ENCODE results near the gene APOA5. TPM values are rescaled to one million over a fixed set of nuclear protein-coding genes. Genes with fewer than 3 reads are reported as not detected.

Gene APOA5
- total and polyA plus RNA-seq, 2 of the 13 experiments (the other 11 are each of a cell fraction or from before 2014, with no cell fraction given): 44.0 to 49.1 TPM

DNA sequence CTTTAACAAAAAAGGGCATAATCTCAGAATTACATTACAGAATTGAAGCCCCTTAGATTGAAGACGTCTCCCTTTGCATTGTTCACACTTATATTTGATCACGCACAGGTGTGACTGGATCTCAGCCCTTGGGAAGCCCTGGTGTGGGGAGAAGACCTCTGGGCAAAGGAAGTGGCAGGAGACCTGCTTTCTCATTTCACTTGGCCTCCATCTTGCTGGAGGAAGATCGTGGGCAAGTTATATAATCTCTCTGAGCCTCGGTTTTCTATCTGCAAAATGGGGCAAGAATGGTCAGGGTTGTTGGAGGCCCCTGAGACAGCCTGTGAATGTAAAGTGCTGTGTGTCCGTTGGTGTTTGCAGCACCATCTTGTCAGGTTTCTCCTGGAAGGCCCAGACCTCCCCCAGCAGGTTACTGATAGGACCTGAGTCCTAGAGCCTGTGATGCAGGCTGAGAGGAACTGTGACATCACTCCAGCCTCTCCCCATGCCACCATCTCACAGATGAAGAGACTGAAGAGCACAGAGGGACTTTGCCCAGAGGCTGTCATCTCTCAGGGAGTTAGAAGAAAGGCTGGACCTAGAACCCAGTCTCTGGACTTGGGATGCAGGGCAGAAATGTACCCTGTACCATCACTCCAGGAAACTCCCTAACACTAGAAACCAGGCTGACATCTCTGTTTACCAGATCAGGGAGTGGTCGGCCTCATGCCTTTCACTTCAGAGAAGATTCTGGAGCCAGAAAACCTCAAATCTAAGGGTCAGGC lies 46.8 kb upstream of the APOA5 start (continued):
- TF ChIP-seq BCL6 (CRISPR knock-in tag; IDR thresholded peaks at IDR 0.05) (peak; percentile 67; the same call in 1 of the 2 replicates), ZNF350 (CRISPR knock-in tag; IDR thresholded peaks at IDR 0.05; ENCODE audit: borderline replicate concordance, low read depth) (no peak), ZNF766 (CRISPR knock-in tag; IDR thresholded peaks at IDR 0.05; ENCODE audit: borderline replicate concordance) (no peak), RXRB (CRISPR knock-in tag; IDR thresholded peaks at IDR 0.05; ENCODE audit: borderline replicate concordance) (peak; percentile 53; the same call in 1 of the 2 replicates), FOXM1 (CRISPR knock-in tag; IDR thresholded peaks at IDR 0.05) (no peak), ZBTB21 (CRISPR knock-in tag; IDR thresholded peaks at IDR 0.05) (peak; percentile 59; the same call in 1 of the 2 replicates), XBP1 (CRISPR knock-in tag; IDR thresholded peaks at IDR 0.05) (no peak), ZNF546 (CRISPR knock-in tag; conservative IDR thresholded peaks at IDR 0.05) (no peak), ZNF496 (CRISPR knock-in tag; IDR thresholded peaks at IDR 0.05; ENCODE audit: insufficient replicate concordance) (no peak), ZNF674 (CRISPR knock-in tag; IDR thresholded peaks at IDR 0.05; ENCODE audit: low read depth) (no peak), ZNF326 (CRISPR knock-in tag; IDR thresholded peaks at IDR 0.05; ENCODE audit: borderline replicate concordance) (no peak), ZZZ3 (CRISPR knock-in tag; IDR thresholded peaks at IDR 0.05; ENCODE audit: borderline replicate concordance) (no peak)
- TF ChIP-seq, protein P1, sequence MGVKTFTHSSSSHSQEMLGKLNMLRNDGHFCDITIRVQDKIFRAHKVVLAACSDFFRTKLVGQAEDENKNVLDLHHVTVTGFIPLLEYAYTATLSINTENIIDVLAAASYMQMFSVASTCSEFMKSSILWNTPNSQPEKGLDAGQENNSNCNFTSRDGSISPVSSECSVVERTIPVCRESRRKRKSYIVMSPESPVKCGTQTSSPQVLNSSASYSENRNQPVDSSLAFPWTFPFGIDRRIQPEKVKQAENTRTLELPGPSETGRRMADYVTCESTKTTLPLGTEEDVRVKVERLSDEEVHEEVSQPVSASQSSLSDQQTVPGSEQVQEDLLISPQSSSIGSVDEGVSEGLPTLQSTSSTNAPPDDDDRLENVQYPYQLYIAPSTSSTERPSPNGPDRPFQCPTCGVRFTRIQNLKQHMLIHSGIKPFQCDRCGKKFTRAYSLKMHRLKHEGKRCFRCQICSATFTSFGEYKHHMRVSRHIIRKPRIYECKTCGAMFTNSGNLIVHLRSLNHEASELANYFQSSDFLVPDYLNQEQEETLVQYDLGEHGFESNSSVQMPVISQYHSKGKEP (CRISPR knock-in tag; IDR thresholded peaks at IDR 0.05): no peak
- TF ChIP-seq, protein P2, sequence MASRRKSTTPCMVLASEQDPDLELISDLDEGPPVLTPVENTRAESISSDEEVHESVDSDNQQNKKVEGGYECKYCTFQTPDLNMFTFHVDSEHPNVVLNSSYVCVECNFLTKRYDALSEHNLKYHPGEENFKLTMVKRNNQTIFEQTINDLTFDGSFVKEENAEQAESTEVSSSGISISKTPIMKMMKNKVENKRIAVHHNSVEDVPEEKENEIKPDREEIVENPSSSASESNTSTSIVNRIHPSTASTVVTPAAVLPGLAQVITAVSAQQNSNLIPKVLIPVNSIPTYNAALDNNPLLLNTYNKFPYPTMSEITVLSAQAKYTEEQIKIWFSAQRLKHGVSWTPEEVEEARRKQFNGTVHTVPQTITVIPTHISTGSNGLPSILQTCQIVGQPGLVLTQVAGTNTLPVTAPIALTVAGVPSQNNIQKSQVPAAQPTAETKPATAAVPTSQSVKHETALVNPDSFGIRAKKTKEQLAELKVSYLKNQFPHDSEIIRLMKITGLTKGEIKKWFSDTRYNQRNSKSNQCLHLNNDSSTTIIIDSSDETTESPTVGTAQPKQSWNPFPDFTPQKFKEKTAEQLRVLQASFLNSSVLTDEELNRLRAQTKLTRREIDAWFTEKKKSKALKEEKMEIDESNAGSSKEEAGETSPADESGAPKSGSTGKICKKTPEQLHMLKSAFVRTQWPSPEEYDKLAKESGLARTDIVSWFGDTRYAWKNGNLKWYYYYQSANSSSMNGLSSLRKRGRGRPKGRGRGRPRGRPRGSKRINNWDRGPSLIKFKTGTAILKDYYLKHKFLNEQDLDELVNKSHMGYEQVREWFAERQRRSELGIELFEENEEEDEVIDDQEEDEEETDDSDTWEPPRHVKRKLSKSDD (CRISPR knock-in tag; IDR thresholded peaks at IDR 0.05; ENCODE audit: low read depth): no peak
- TF ChIP-seq, protein P3, sequence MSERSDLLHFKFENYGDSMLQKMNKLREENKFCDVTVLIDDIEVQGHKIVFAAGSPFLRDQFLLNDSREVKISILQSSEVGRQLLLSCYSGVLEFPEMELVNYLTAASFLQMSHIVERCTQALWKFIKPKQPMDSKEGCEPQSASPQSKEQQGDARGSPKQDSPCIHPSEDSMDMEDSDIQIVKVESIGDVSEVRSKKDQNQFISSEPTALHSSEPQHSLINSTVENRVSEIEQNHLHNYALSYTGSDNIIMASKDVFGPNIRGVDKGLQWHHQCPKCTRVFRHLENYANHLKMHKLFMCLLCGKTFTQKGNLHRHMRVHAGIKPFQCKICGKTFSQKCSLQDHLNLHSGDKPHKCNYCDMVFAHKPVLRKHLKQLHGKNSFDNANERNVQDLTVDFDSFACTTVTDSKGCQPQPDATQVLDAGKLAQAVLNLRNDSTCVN (CRISPR knock-in tag; IDR thresholded peaks at IDR 0.05; ENCODE audit: borderline replicate concordance): peak; percentile 35; the same call in 1 of the 2 replicates
- TF ChIP-seq, protein P4, sequence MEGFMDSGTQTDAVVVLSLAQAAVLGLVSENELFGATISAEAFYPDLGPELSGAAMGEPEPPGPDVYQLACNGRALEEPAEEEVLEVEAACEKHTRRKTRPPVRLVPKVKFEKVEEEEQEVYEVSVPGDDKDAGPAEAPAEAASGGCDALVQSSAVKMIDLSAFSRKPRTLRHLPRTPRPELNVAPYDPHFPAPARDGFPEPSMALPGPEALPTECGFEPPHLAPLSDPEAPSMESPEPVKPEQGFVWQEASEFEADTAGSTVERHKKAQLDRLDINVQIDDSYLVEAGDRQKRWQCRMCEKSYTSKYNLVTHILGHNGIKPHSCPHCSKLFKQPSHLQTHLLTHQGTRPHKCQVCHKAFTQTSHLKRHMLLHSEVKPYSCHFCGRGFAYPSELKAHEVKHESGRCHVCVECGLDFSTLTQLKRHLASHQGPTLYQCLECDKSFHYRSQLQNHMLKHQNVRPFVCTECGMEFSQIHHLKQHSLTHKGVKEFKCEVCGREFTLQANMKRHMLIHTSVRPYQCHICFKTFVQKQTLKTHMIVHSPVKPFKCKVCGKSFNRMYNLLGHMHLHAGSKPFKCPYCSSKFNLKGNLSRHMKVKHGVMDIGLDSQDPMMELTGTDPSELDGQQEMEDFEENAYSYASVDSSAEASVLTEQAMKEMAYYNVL (CRISPR knock-in tag; IDR thresholded peaks at IDR 0.05; ENCODE audit: borderline replicate concordance): no peak
- TF ChIP-seq, protein P5, sequence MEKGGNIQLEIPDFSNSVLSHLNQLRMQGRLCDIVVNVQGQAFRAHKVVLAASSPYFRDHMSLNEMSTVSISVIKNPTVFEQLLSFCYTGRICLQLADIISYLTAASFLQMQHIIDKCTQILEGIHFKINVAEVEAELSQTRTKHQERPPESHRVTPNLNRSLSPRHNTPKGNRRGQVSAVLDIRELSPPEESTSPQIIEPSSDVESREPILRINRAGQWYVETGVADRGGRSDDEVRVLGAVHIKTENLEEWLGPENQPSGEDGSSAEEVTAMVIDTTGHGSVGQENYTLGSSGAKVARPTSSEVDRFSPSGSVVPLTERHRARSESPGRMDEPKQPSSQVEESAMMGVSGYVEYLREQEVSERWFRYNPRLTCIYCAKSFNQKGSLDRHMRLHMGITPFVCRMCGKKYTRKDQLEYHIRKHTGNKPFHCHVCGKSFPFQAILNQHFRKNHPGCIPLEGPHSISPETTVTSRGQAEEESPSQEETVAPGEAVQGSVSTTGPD (CRISPR knock-in tag; IDR thresholded peaks at IDR 0.05): no peak

Measured in HepG2 (cell line).